Trophoblast cell (in vitro differentiated cells and primary cell): Measurements from ENCODE around the gene IL1RAPL1.

ENCODE experiments used
- DNase-seq, 2 donors: peaks; one replicate each; pipeline ENCODE4 v3.0.0-alpha.2; 2016
- H2AFZ ChIP-seq: 2 replicates; pipeline ENCODE4 v1.6.1; 2013; ENCODE audit warnings: low read length, moderate library complexity, mild to moderate bottlenecking; ENCODE audit not compliant: insufficient read depth, poor library complexity
- H2AK5ac ChIP-seq: 2 replicates; pipeline ENCODE4 v1.6.1; 2013; ENCODE audit warnings: mild to moderate bottlenecking, low read length
- H2BK120ac ChIP-seq: 2 replicates; pipeline ENCODE4 v1.6.1; 2013; ENCODE audit warnings: low read length, mild to moderate bottlenecking, moderate library complexity; ENCODE audit not compliant: insufficient read depth, poor library complexity
- H2BK12ac ChIP-seq: 2 replicates; pipeline ENCODE4 v1.6.1; 2013; ENCODE audit warnings: mild to moderate bottlenecking, low read length, moderate library complexity
- H2BK5ac ChIP-seq: 2 replicates; pipeline ENCODE4 v1.6.1; 2013; ENCODE audit warnings: low read length, low read depth, moderate library complexity, mild to moderate bottlenecking; ENCODE audit not compliant: poor library complexity
- H3K14ac ChIP-seq: 2 replicates; pipeline ENCODE4 v1.6.1; 2013; ENCODE audit warnings: mild to moderate bottlenecking, low read length
- H3K18ac ChIP-seq: 2 replicates; pipeline ENCODE4 v1.6.1; 2013; ENCODE audit warnings: mild to moderate bottlenecking, low read length
- H3K23ac ChIP-seq: 2 replicates; pipeline ENCODE4 v1.6.1; 2013; ENCODE audit warnings: low read length
- H3K27ac ChIP-seq: 2 replicates; pipeline ENCODE4 v1.5.1; 2013; ENCODE audit warnings: low read depth, mild to moderate bottlenecking, inconsistent platforms, low read length, moderate library complexity
- H3K27me3 ChIP-seq: 2 replicates; pipeline ENCODE4 v1.6.1; 2013; ENCODE audit warnings: inconsistent platforms, mild to moderate bottlenecking, low read length, moderate library complexity; ENCODE audit not compliant: insufficient read depth
- H3K36me3 ChIP-seq, 2 experiments: 1 replicate in 1 of 2; 2 replicates in 1 of 2; pipeline ENCODE4 v1.6.1; 2013; ENCODE audit warnings: low read length in 2 of 2, mild to moderate bottlenecking in 2 of 2, moderate library complexity in 1 of 2; ENCODE audit not compliant: insufficient read depth in 2 of 2, control insufficient read depth in 1 of 2
- H3K4ac ChIP-seq: 2 replicates; pipeline ENCODE4 v1.6.1; 2013; ENCODE audit warnings: low read depth, mild to moderate bottlenecking, low read length, moderate library complexity
- H3K4me1 ChIP-seq, 2 experiments: 1 replicate in 1 of 2; 2 replicates in 1 of 2; pipeline ENCODE4 v1.6.1; 2013; ENCODE audit warnings: low read length in 2 of 2, mild to moderate bottlenecking in 2 of 2, moderate library complexity in 1 of 2; ENCODE audit not compliant: insufficient read depth in 2 of 2, control insufficient read depth in 1 of 2
- H3K4me2 ChIP-seq: 2 replicates; pipeline ENCODE4 v1.6.1; 2013; ENCODE audit warnings: inconsistent platforms, mild to moderate bottlenecking, low read length, moderate library complexity
- H3K4me3 ChIP-seq: 2 replicates; pipeline ENCODE4 v1.5.1; 2013; ENCODE audit warnings: mild to moderate bottlenecking, low read depth, low read length, inconsistent platforms
- H3K79me1 ChIP-seq: one replicate; pipeline ENCODE4 v1.6.1; 2013; ENCODE audit warnings: low read length
- H3K79me2 ChIP-seq: 2 replicates; pipeline ENCODE4 v1.6.1; 2013; ENCODE audit warnings: low read length, mild to moderate bottlenecking; ENCODE audit not compliant: control insufficient read depth, insufficient read depth, poor library complexity
- H3K9ac ChIP-seq: 2 replicates; pipeline ENCODE4 v1.6.1; 2013; ENCODE audit warnings: mild to moderate bottlenecking, low read length
- H3K9me3 ChIP-seq: 2 replicates; pipeline ENCODE4 v1.6.1; 2013; ENCODE audit warnings: low read depth, mild to moderate bottlenecking, control low read depth, inconsistent platforms, low read length; ENCODE audit not compliant: insufficient read depth
- H4K12ac ChIP-seq: 2 replicates; pipeline ENCODE4 v1.6.1; 2013; ENCODE audit warnings: low read depth, mild to moderate bottlenecking, low read length, moderate library complexity
- H4K8ac ChIP-seq: 2 replicates; pipeline ENCODE4 v1.6.1; 2013; ENCODE audit warnings: low read depth, mild to moderate bottlenecking, low read length, moderate library complexity
- H4K91ac ChIP-seq: one replicate; pipeline ENCODE4 v1.6.1; 2013; ENCODE audit warnings: low read depth, mild to moderate bottlenecking, low read length, moderate library complexity
- WGBS: extraction: QIAGEN DNeasy Blood & Tissue Kit; methylation state at CpG from one replicate; pipeline ENCODE4 v1.1.7; 2013; ENCODE audit warnings: missing lambda C conversion rate; ENCODE audit not compliant: insufficient read length, insufficient coverage; ENCODE audit errors: extremely low coverage; 5-methylcytosine and 5-hydroxymethylcytosine counted together

IL1RAPL1 gene

DNA sequence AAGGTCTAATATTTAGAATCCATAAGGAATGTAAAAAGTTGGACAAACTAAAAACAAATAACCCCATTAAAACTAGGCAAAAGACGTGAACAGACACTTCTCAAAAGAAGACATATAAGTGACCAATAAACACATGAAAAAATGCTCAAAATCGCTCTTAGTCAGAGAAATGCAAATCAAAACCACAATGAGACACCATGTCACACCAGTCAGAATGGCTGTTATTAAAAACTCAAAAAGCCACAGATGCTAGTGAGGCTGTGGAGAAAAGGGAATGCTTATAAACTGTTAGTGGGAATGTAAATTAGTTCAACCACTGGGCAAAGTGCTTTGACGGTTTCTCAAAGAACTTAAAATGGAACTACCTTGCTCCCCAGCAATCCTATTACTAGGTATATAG is 953.8 kb downstream of the IL1RAPL1 start:
- no peak overlapping the region for H3K23ac ChIP-seq
- no CpG with 5 or more reads among the region's 3 CpGs for WGBS

DNA sequence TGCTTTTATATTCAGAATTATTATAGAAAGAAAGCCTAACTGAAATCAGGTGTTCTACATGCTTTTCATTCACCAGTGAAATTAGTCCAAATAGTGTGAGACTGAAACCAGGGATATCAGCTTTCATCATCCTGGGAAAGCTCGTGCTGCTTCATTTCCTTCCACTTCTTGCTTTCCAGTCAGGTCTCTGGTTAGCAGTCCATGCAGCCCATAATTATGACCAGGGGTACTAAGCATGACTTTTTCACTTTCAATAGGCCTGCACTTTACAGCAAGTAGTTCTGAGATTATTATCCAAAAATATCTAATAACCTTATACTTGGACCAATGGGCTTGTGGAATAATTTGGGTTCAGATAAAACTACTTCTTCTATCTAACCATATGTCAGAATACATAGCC is 954.9 kb downstream of the IL1RAPL1 start:
- Histone ChIP-seq H2BK120ac (no peak overlapping the region), H3K9me3 (no peaks in the 10 kb centered on the region), H3K27me3 (no peaks in the 10 kb centered on the region), H2BK12ac (no peak overlapping the region), H3K36me3 (no peaks in the 10 kb centered on the region), H3K14ac (no peak overlapping the region), H3K4me3 (no peak overlapping the region), H3K4me1 (no peaks in the 10 kb centered on the region), H4K91ac (no peak overlapping the region), H4K8ac (no peak overlapping the region), H3K79me2 (no peaks in the 10 kb centered on the region), H2AK5ac (no peak overlapping the region), H3K79me1 (no peaks in the 10 kb centered on the region), H3K9ac (no peak overlapping the region), H3K4me2 (no peak overlapping the region), H3K23ac (no peak overlapping the region), H3K18ac (no peak overlapping the region), H3K4ac (no peak overlapping the region), H3K27ac (no peak overlapping the region), H2BK5ac (no peak overlapping the region), H2AFZ (no peak overlapping the region), H4K12ac (no peak overlapping the region)
- DNase-seq, result no peak
- no CpG with 5 or more reads among the region's 1 CpG for WGBS

More for the DNA sequence above, 953.8 kb downstream of the IL1RAPL1 start:
- no peak overlapping the region for H3K4me2 ChIP-seq
- H2AK5ac ChIP-seq, result no peak overlapping the region
- no peak overlapping the region for H3K14ac ChIP-seq
- no peak overlapping the region for H4K8ac ChIP-seq
- no peak overlapping the region for H3K18ac ChIP-seq
- H3K27me3 ChIP-seq, result no peaks in the 10 kb centered on the region
- H4K91ac ChIP-seq, result no peak overlapping the region
- no peak overlapping the region for H2BK12ac ChIP-seq
- no peak overlapping the region for H3K4ac ChIP-seq
- H3K79me2 ChIP-seq, result no peaks in the 10 kb centered on the region
- H2BK5ac ChIP-seq, result no peak overlapping the region
- H3K27ac ChIP-seq, result no peak overlapping the region
- no peak for DNase-seq
- H3K36me3 ChIP-seq, result no peaks in the 10 kb centered on the region
- H3K79me1 ChIP-seq, result no peaks in the 10 kb centered on the region
- no peak overlapping the region for H2BK120ac ChIP-seq
- H3K4me3 ChIP-seq, result no peak overlapping the region
- no peak overlapping the region for H2AFZ ChIP-seq
- H3K9me3 ChIP-seq, result no peaks in the 10 kb centered on the region
- H3K4me1 ChIP-seq, result no peaks in the 10 kb centered on the region
- no peak overlapping the region for H3K9ac ChIP-seq
- no peak overlapping the region for H4K12ac ChIP-seq

DNA sequence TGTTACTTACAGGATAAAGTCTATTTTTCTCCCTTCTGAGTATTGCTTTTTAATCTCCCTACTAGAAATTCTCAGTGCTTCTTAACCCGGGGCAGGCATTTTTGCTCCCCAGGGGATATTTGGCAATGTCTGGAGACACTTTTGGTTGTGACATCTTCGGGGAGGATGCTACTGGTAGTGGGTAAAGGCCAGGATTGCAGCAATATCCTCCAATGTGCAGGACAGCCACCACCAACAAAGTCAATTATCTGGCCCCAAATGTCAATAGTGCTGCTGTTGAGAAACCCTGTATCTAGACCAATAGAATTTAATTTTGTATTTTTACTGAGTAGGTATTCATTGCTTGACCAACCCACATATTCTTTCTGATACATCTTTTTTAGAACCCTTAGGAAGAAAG is 958.6 kb downstream of the IL1RAPL1 start:
- no peaks in the 10 kb centered on the region for H3K9me3 ChIP-seq
- H4K91ac ChIP-seq, result no peak overlapping the region
- no peak overlapping the region for H2AK5ac ChIP-seq
- no peak overlapping the region for H2BK12ac ChIP-seq
- no peak overlapping the region for H3K23ac ChIP-seq
- no peak overlapping the region for H2BK5ac ChIP-seq
- no peaks in the 10 kb centered on the region for H3K4me1 ChIP-seq
- H3K4me2 ChIP-seq, result no peak overlapping the region
- H3K9ac ChIP-seq, result no peak overlapping the region
- no peaks in the 10 kb centered on the region for H3K79me1 ChIP-seq
- no peaks in the 10 kb centered on the region for H3K36me3 ChIP-seq
- WGBS, result no CpG with 5 or more reads among the region's 2 CpGs
- no peak for DNase-seq
- H3K14ac ChIP-seq, result no peak overlapping the region
- H2AFZ ChIP-seq, result no peak overlapping the region
- no peak overlapping the region for H4K12ac ChIP-seq
- H4K8ac ChIP-seq, result no peak overlapping the region
- H3K27me3 ChIP-seq, result no peaks in the 10 kb centered on the region
- H3K4me3 ChIP-seq, result no peak overlapping the region
- no peak overlapping the region for H3K18ac ChIP-seq
- H3K4ac ChIP-seq, result no peak overlapping the region
- H3K27ac ChIP-seq, result no peak overlapping the region
- no peaks in the 10 kb centered on the region for H3K79me2 ChIP-seq
- no peak overlapping the region for H2BK120ac ChIP-seq

DNA sequence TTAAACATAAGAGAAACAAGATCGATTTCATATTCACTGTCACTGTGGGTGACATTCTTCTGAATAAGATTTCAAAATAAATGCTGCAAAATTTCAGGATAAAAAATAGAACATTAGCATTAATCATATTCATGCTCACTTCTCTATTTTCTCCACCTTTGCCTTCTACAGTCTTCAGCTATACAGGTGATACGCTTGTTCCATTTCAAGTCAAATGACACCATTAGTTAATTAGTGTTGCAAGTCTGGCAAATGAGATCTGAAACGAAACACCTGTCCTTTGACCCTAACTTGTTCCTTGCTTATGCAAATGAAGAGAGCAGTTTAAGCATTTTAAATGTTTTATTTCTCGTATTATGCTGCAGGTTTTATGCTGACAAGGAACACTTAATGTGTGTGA is 960.6 kb downstream of the IL1RAPL1 start:
- no peak overlapping the region for H3K23ac ChIP-seq
- no peak for DNase-seq
- no peaks in the 10 kb centered on the region for H3K36me3 ChIP-seq
- H3K27ac ChIP-seq, result no peak overlapping the region
- WGBS, result no CpG with 5 or more reads among the region's 4 CpGs
- no peak overlapping the region for H4K12ac ChIP-seq
- no peak overlapping the region for H3K4ac ChIP-seq
- H2BK5ac ChIP-seq, result no peak overlapping the region
- no peaks in the 10 kb centered on the region for H3K4me1 ChIP-seq
- no peak overlapping the region for H4K91ac ChIP-seq
- no peak overlapping the region for H2AK5ac ChIP-seq
- no peak overlapping the region for H3K14ac ChIP-seq
- no peak overlapping the region for H3K18ac ChIP-seq
- no peak overlapping the region for H3K4me3 ChIP-seq
- no peak overlapping the region for H3K4me2 ChIP-seq
- H2BK120ac ChIP-seq, result no peak overlapping the region
- H3K9me3 ChIP-seq, result no peaks in the 10 kb centered on the region
- no peaks in the 10 kb centered on the region for H3K79me2 ChIP-seq
- no peak overlapping the region for H2AFZ ChIP-seq
- no peak overlapping the region for H3K9ac ChIP-seq
- H2BK12ac ChIP-seq, result no peak overlapping the region
- no peaks in the 10 kb centered on the region for H3K27me3 ChIP-seq
- no peaks in the 10 kb centered on the region for H3K79me1 ChIP-seq
- H4K8ac ChIP-seq, result no peak overlapping the region
